GM18505 (cell line): ENCODE measurements around the gene LONP1.

Experiments
- ATAC-seq: cut with Tn5 transposase; IDR thresholded peaks from one replicate; pipeline ENCODE4 v1.9.1; 2021; ENCODE audit not compliant: unreplicated experiment
- POLR2A ChIP-seq: IDR thresholded peaks from 4 replicates; pipeline ENCODE4 v1.6.1; 2011; ENCODE audit warnings: borderline replicate concordance; ENCODE audit not compliant: insufficient read depth, insufficient read length; ENCODE audit errors: extremely low read depth

LONP1 gene

DNA sequence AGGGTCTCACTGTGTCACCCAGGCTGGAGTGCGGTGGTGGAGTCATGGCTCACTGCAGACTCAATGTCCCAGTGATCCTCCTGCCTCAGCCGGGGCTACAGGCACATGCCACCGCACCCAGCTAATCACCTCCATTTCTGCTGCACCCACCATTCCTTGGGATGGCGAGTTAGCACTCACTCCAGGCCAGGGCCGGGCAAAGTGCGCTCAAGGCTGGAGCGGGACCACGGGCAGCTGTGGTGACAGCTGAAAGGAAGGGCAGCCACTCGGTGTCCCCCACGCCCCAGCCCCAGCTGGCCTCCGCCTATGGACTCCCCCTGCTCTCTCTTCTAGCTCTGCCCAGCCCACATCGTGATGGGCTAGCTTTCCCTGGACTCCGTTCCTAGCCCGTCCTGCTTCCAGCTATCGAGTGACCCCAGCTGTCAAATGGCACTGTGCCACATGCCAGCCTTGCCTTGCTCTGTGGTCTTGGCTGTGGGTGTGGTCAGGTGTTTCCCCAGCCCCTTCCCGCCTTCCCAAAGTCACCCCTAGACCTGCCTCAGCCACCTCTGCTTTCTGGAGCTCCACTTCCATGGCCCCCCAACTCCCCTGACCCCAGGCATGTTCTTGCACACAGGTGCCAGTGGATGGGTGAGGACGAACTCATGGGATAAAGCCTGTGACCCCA is 43.7 kb downstream of the LONP1 start:
- ATAC-seq, result no peak
- peak; percentile 31 for TF ChIP-seq POLR2A

DNA sequence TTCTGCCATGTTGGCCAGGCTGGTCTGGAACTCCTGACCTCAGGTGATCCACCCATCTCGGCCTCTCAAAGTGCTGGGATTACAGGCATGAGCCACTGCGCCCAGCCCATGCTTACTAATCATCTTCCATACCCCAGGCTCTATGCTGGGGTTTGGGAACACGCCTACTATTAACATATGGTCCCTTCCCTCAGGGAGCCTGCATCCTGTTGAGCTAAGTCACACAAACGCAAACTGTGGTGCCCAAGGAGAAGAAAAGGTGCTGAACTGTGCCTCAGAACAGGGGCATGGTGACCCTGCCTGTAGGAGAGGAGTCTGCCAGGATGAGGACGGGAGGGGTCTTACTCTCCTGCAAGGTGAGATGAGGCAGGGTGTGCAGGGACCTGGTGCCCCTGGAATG is 45.2 kb downstream of the LONP1 start:
- no peak for TF ChIP-seq POLR2A

DNA sequence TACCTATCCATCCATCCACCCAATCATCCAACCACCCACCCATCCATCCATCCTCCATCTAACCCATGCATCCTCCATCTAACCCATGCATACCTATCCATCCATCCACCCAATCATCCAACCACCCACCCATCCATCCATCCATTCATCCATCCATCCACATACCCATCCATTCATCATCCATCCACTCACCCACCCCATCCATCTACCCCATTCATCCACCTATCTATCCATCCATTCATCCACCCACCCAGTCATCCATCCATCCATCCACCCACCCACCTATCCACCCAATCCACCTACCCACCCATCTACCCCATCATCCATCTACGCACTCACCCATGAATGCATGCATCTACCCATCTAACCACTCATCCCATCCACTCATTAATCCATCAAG is 46.2 kb downstream of the LONP1 start:
- no peak for ATAC-seq
- TF ChIP-seq POLR2A, result no peak

More for the DNA sequence above, 45.2 kb downstream of the LONP1 start:
- ATAC-seq, result no peak

DNA sequence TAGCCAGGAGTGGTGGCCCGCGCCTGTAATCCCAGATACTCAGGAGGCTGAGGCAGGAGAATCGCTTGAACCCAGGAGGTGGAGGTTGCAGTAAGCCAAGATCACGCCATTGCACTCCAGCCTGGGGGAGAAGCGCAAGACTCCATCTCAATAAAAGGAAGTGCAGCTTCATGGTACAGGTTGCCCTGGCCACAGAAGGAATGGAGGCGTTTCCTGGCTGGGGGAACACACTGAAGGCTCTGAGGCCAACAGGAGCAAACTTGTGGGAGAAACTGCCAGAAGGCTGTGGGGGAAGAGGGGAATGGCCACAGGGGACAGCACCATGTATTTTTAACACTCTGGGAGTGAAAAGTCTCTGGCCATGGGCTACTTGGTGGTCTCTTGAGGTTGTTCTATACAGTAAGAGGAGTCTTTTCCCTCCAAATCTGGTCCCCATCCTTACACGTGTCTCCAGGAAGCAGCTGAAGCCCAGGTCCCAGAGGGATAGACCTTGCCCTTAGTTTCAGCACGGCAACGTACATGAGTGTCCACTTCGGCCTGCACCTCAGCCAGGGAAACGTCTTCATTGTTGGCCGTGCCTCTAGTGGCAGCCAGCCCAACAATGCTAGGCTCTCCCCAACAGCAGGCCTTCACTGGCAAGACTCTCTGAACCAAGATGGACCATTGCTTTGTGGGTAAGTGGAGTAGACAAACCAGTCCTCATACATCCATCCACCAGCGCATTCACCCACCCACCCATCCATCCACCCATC is 47.1 kb downstream of the LONP1 start:
- peak; percentile 15 for TF ChIP-seq POLR2A
- ATAC-seq, result no peak

DNA sequence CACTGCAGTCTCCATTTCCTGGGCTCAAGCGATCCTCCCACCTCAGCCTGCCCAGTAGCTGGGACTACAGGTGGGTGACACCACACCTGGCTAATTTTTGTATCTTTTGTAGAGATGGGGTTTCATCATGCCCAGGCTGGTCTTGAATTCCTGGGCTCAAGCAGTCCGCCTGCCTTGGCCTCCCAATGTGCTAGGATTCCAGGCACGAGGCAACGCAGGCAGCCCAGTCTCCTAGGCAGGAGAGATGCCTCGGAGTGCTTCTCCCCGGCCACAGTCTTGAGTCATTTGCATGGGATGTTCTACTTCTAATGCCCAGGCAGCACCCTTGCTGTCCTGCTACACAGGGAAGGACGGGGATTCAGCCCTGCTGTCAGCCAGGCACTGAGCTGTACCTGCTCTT is 48.3 kb downstream of the LONP1 start:
- TF ChIP-seq POLR2A, result no peak

DNA sequence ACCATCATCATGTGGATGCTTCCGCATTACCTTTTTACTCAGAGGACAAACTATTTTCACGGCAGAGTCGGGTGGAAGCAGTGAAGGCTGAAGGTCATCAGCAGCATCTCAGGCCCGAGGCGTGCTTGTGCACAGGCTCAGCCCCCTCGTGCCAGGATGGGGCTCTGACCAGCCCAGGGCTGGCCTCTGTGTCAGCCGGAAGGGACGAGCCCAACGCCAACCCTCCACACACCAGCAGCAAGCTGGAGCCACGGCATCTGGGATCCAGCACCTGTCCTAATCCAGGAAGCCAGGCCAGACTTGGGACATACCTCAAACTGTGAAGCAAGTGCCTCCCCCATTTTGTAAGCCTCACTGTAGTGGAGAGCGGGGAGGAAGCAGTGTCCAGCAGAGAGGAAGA is 50.7 kb downstream of the LONP1 start:
- TF ChIP-seq POLR2A, result no peak
- no peak for ATAC-seq

More for the DNA sequence above, 48.3 kb downstream of the LONP1 start:
- ATAC-seq, result no peak

DNA sequence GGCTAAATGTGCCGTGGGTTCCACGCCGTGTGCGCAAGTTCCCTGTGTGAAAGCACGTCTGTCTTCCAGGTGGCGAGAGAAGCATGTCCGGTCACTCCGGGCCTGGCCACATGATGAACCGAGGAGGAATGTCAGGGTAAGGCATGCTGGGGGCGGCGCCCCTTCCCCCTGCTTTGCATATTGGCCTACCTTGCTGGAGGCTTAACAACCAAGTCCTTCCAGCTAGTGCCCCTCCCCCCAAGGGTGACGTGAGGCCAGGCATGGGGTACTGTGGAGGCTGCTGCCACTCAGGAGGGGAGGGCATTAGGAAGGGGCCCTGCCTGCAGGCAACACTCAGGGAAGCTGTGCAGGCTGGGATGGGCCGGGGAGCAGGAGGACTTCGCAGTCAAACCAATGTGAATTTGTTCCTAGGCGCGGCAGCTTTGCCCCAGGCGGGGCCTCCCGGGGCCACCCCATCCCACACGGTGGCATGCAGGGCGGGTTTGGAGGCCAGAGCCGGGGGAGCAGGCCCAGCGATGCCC is 52.1 kb downstream of the LONP1 start:
- no peak for TF ChIP-seq POLR2A
- no peak for ATAC-seq

DNA sequence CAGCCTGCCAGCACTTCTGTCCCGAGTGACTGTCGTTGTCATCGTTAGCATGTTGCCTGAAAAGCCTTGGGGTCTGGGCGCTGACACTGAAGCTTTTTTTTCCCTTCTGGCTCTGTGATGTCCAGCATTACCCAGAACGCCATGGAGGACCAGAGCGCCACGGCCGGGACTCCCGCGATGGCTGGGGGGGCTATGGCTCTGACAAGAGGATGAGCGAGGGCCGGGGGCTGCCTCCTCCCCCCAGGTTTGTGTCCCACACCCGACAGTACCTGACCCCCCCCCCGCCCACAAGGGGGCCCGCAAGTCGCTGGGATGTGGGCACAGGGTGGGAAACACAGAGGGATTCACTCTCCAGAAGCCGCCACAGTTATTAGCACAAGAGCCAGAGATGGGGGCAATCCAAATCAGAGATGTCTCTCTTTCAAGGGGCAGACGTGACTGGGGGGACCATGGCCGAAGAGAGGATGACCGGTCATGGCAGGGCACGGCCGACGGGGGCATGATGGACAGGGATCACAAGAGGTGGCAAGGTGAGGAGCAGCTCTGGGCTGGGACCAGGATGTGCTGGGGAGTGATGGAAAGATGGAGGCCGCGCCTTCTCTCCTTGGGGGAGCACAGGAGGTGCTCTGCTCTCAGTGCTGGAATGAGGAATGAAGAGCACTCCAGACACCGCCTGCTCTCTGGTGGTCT is 52.9 kb downstream of the LONP1 start:
- no peak for ATAC-seq
- TF ChIP-seq POLR2A, result no peak

DNA sequence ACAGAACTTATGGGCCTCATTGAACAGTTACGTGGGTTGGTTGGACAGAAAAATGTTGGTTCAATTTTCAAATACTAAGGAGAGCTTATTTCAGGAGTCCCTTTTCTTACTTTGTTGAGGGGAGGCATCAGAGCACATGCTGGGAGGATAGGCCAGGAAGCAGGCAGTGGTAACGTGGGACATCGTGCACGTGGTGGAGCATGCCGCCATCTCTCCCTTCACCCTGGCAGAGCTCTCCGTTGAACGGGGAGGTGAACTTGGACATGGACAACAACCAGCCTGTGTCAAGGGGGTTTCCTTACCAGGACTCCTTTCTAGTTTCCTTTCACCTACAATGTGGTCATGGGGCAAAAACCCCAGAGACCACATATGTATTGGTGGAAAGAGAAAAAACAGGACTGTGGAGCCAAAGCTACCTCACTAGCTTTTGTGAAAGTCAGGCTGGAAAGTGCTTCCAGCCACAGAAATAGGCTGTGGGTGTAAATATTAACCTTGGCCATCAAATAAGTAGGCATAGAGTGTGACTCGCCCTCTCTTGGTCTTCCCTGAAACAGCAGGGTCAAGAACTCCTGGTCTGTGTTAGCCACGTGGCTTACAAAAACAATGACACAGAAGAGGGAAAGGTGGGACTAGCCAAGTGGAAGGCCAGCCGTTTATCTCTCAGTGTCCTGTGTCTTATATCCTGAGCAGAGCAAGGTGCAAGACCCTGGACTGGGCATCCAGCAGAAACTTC is 54.0 kb downstream of the LONP1 start:
- no peak for TF ChIP-seq POLR2A
- ATAC-seq, result no peak

DNA sequence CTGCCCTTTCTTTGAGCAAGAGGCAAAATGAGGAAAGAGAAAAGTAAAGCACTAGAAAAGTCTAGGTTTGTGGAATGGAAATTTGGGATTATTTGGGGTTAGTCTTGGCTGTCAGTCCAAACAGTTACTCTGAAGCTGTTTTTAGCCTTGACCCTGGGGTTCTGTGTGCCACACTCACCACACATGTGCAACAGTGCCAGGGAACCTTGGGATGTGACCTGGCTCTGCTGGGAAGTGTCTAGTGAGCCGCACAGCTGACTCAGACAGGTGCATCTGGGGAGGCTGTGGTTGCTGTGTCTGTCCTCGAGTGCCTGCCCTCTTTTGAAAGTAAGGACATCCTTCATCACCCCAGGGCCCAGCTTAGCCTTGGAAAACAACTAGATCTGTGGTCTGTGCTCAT is 55.4 kb downstream of the LONP1 start:
- no peak for TF ChIP-seq POLR2A
- ATAC-seq, result no peak

DNA sequence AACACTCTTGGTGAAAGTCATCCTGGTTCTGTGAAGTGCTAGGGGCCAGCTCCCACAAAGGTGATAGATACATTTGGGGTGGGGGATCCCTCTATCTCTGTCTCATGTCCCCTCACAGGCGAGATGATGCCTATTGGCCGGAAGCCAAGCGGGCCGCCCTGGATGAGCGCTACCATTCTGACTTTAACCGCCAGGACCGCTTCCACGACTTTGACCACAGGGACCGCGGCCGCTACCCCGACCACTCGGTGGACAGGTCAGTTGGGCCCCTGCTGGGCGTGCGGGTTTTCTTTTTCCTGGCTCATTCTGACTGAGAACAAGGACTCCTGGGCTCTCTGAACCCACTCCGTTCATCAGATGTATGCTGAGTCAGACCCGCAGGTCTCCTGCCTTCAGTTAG is 56.0 kb downstream of the LONP1 start:
- TF ChIP-seq POLR2A, result no peak
- ATAC-seq, result no peak

DNA sequence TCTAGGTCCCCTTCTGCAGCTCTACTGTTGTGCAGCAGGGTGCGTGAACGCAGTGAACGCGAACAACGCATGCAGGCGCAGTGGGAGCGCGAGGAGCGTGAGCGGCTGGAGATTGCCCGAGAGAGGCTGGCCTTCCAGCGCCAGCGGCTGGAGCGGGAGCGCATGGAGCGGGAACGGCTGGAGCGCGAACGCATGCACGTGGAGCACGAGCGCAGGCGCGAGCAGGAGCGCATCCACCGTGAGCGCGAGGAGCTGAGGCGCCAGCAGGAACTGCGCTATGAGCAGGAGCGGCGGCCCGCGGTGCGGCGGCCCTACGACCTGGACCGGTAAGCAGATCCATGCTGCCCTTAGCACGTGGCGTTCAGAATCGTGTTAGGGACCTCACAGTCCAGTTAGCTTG is 58.5 kb downstream of the LONP1 start:
- ATAC-seq, result no peak
- no peak for TF ChIP-seq POLR2A

DNA sequence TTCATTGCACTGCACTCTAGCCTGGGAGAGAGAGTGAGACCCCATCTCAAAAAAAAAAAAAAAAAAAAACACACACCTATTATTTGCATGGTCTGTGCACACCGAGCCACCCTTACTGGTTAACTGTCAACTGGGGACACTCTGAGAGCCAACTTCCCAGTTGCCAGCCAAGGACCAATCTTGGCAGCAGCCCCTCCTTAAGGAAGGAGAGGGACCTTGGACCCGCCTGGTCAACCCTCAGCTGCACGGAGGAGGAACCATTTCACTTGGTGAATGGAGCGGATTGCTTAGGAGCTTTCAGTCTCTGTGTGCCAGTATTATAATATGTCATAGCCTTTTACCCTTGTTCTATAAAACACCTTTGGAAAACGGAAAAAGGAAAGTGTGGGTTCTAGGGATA is 64.5 kb downstream of the LONP1 start:
- ATAC-seq, result no peak
- no peak for TF ChIP-seq POLR2A
